Smooth muscle cell (in vitro differentiated cells): ENCODE results near the gene DHX32. TPM values are rescaled to one million over a fixed set of nuclear protein-coding genes. Genes with fewer than 3 reads are reported as not detected.

Experiments used
- DNase-seq: peaks from one replicate; lab custom pipeline; 2025; ENCODE audit not compliant: unreplicated experiment; lab: John Stamatoyannopoulos, UW
- H2AFZ ChIP-seq: fragments of 200-600 bp; sonication (generic); 2 replicates; pipeline ENCODE4 v1.6.0; 2016; ENCODE audit warnings: antibody characterized with exemption, low read depth, mild to moderate bottlenecking
- H3F3A ChIP-seq: fragments of 200-600 bp; sonication (generic); 2 replicates; pipeline ENCODE4 v1.6.0; 2017; ENCODE audit warnings: antibody characterized with exemption, low read depth
- H3K27ac ChIP-seq: fragments of 200-600 bp; sonication (generic); 2 replicates; pipeline ENCODE4 v1.5.1; 2016; ENCODE audit warnings: low read depth, mild to moderate bottlenecking
- H3K27me3 ChIP-seq: fragments of 200-600 bp; sonication (generic); 2 replicates; pipeline ENCODE4 v1.6.1; 2016; ENCODE audit warnings: low read depth, mild to moderate bottlenecking
- H3K36me3 ChIP-seq: fragments of 200-600 bp; sonication (generic); 2 replicates; pipeline ENCODE4 v1.5.1; 2016; ENCODE audit warnings: low read depth
- H3K4me1 ChIP-seq: fragments of 200-600 bp; sonication (generic); 2 replicates; pipeline ENCODE4 v1.5.1; 2016; ENCODE audit warnings: low read depth
- H3K4me2 ChIP-seq: fragments of 200-600 bp; sonication (generic); 2 replicates; pipeline ENCODE4 v1.6.0; 2016; ENCODE audit warnings: mild to moderate bottlenecking
- H3K4me3 ChIP-seq: fragments of 200-600 bp; sonication (generic); 2 replicates; pipeline ENCODE4 v1.5.1; 2016; ENCODE audit warnings: mild to moderate bottlenecking
- H3K79me2 ChIP-seq: fragments of 200-600 bp; sonication (generic); 2 replicates; pipeline ENCODE4 v1.6.0; 2016; ENCODE audit warnings: low read depth, mild to moderate bottlenecking
- H3K9ac ChIP-seq: fragments of 200-600 bp; sonication (generic); 2 replicates; pipeline ENCODE4 v1.6.0; 2016; ENCODE audit warnings: low read depth
- H3K9me3 ChIP-seq: fragments of 200-600 bp; sonication (generic); replicated peaks from 2 replicates; pipeline ENCODE4 v1.5.1; 2016; ENCODE audit warnings: low read depth
- H4K20me1 ChIP-seq: fragments of 200-600 bp; sonication (generic); 2 replicates; pipeline ENCODE4 v1.6.0; 2016; ENCODE audit warnings: low read depth
- WGBS: methylation state at CpG from one replicate; pipeline ENCODE4 v1.1.7; 2016; ENCODE audit warnings: low lambda C conversion rate; 5-methylcytosine and 5-hydroxymethylcytosine counted together
- polyA plus RNA-seq: library from polyadenylated mRNA; unstranded; fragments of >200 nt; fragmentation: Nextera tagmentation; extraction: Ambion mirVana; gene quantifications from 2 replicates; pipeline ENCODE4 v1.2.1, GENCODE V29; 2016
- total RNA-seq: library from RNA; depleted of rRNA; stranded (reverse); fragments of >200 nt; gene quantifications from 2 replicates; pipeline ENCODE4 v1.2.3, GENCODE V29; 2014
- TF ChIP-seq, protein P1 (sequence below): fragments of 200-600 bp; sonication (generic); IDR thresholded peaks from 2 replicates; pipeline ENCODE4 v1.5.1; 2017; ENCODE audit warnings: borderline replicate concordance, mild to moderate bottlenecking, antibody characterized with exemption; ENCODE audit not compliant: insufficient read depth, poor library complexity, severe bottlenecking

The DHX32 gene
- total and polyA plus RNA-seq, 2 experiments from 2014 or later: 31.8 to 56.1 TPM

DNA sequence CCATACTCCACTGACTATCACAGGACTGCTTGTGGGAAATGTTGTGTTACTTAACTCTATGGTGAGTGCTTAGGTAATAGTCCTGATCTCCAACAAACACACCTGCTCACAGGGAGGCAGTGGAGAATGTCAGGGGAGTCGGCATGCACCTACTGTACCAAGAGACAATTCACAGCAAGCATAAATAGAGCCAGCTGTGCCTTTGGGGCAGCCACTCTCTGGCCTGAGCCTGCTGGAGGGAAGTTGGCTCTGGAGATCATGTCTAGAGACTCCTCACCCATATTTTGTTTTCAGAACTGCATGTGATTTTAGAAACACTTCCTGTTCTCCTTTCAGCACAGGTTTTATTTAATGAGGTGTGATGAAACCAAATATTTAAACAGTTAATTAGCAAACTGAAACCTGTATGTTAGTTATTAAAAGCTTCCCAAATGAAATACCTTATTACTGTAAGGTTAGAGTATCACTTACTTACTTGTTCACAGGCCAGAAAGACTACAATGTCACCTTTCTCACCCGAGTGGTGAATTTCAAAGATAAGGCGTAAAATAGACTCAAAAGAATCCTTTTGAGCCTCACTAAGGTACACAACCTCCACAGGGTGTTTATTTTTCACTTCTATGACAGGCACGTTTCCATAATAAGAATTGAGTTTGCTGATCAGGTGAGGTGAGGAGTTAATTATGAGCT is 21.8 kb downstream of the DHX32 start:
- H3K4me2 ChIP-seq: no peak overlapping the region
- no peaks in the 10 kb centered on the region for H3K36me3 ChIP-seq
- H3K27ac ChIP-seq: no peak overlapping the region
- no peak for DNase-seq
- H3K9me3 ChIP-seq: no peaks in the 10 kb centered on the region
- no peaks in the 10 kb centered on the region for H3K27me3 ChIP-seq
- H3K4me3 ChIP-seq: no peak overlapping the region
- 97% methylated on average over 4 of the region's 4 CpGs for WGBS
- H3K79me2 ChIP-seq: no peaks in the 10 kb centered on the region
- no peak overlapping the region for H3K9ac ChIP-seq
- TF ChIP-seq, protein P1, sequence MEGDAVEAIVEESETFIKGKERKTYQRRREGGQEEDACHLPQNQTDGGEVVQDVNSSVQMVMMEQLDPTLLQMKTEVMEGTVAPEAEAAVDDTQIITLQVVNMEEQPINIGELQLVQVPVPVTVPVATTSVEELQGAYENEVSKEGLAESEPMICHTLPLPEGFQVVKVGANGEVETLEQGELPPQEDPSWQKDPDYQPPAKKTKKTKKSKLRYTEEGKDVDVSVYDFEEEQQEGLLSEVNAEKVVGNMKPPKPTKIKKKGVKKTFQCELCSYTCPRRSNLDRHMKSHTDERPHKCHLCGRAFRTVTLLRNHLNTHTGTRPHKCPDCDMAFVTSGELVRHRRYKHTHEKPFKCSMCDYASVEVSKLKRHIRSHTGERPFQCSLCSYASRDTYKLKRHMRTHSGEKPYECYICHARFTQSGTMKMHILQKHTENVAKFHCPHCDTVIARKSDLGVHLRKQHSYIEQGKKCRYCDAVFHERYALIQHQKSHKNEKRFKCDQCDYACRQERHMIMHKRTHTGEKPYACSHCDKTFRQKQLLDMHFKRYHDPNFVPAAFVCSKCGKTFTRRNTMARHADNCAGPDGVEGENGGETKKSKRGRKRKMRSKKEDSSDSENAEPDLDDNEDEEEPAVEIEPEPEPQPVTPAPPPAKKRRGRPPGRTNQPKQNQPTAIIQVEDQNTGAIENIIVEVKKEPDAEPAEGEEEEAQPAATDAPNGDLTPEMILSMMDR: no peak
- no peak overlapping the region for H2AFZ ChIP-seq
- H3F3A ChIP-seq: no peaks in the 10 kb centered on the region
- H3K4me1 ChIP-seq: no peaks in the 10 kb centered on the region
- H4K20me1 ChIP-seq: no peaks in the 10 kb centered on the region

DNA sequence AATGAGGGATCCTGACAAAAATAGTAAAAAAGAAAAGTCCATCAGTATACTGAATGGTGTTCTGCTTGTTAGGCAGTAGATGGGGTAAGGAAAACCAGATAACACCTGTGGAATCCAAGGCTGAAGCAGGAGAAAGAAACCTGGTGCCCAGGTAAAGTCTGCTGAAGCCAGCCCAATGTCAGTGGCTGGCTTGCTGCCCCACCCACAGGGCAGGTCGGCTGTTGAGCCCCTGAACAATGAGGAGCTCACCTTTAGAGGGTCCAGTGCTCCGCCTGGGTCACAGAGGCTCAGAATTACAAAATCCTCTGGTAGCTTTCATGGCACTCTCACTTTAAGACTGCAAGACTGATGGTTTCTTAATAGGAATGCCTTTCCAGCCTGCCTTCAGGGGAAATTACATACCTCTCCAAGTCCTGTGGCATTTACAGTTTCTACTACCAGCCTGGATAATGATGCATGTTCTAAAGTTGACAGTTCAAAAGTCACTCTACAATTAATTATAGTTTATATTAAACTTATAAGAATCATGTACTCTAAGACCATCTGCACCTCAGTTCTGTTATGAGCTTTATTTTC is 23.8 kb downstream of the DHX32 start:
- H4K20me1 ChIP-seq: no peaks in the 10 kb centered on the region
- H2AFZ ChIP-seq: no peak overlapping the region
- no peak overlapping the region for H3K4me2 ChIP-seq
- no peaks in the 10 kb centered on the region for H3K9me3 ChIP-seq
- H3K9ac ChIP-seq: no peak overlapping the region
- no peaks in the 10 kb centered on the region for H3F3A ChIP-seq
- H3K4me1 ChIP-seq: no peaks in the 10 kb centered on the region
- H3K4me3 ChIP-seq: no peak overlapping the region
- H3K36me3 ChIP-seq: no peaks in the 10 kb centered on the region
- TF ChIP-seq, protein P1: no peak
- no peaks in the 10 kb centered on the region for H3K27me3 ChIP-seq
- H3K79me2 ChIP-seq: no peaks in the 10 kb centered on the region
- no peak for DNase-seq
- 82% methylated on average over 2 of the region's 2 CpGs for WGBS
- no peak overlapping the region for H3K27ac ChIP-seq

DNA sequence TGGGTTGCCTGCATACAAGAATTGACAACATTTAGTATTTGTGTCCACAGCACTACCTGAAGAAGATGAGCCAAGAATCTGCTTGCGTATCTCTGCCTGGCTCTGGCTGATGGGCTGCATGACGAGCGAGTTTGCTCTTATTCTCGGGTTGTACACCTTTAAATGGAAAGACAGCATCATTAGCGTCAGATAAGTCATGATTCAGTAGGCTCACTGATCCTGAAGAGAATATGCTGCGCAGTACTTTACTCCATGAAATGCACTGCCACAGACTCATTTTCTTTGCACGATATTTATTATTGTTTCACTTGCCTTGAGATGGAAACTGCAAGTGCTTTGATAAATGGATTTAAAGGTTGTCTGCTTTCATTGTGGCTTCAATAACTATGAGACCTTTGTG is 28.6 kb downstream of the DHX32 start:
- Histone ChIP-seq H3K4me3 (no peak overlapping the region), H3K4me1 (no peaks in the 10 kb centered on the region), H3K27me3 (no peaks in the 10 kb centered on the region), H3K27ac (no peak overlapping the region), H3K79me2 (no peaks in the 10 kb centered on the region), H3F3A (no peaks in the 10 kb centered on the region), H3K9me3 (no peaks in the 10 kb centered on the region), H2AFZ (no peak overlapping the region), H3K4me2 (no peak overlapping the region), H4K20me1 (no peaks in the 10 kb centered on the region), H3K9ac (no peak overlapping the region), H3K36me3 (no peaks in the 10 kb centered on the region)
- TF ChIP-seq, protein P1: no peak
- DNase-seq: no peak
- WGBS: 97% methylated on average over 7 of the region's 7 CpGs
